IPS DF 19.7 (cell line): ENCODE measurements around the gene SLC6A17.

Experiments used
- DNase-seq: peaks from one replicate; pipeline ENCODE4 v3.0.0-alpha.2; 2013; ENCODE audit warnings: low read depth, low spot score

Gene SLC6A17

DNA sequence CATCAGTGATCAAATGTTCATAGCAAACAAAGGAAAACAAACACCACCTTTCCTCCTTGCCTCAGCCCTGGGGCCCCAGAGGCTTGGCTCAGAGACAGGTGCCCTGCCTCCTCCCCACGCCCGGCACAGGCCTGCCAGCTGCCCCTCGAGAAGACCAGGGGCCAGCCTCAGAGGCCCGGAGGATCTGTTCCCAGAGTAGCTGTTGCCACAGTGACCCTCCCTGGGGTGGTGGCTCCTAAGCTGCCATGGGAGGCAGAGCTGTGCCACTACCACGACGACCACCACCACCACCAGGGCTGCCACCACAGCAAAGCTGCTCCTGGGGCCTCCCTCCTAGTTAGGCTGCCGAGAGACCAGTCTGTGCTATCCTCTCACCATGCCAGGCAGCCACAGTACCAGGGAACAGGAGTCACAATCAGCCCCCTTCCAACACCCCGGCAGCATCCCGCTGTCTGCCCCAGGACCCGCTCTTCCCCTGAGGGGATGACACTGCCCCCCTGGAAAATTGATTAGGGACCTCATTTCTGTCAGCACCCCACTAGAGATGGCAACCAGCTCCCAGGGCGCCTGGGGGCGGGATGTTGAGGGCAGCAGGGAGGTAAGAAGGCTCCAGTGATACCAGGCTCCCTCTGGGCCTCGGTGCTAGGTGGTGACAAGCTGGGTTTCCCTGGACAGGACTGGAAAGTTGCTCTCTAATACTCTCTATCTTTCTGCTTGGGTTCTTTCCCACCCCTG, 90.3 kb downstream of the SLC6A17 start:
- DNase-seq = no peak

DNA sequence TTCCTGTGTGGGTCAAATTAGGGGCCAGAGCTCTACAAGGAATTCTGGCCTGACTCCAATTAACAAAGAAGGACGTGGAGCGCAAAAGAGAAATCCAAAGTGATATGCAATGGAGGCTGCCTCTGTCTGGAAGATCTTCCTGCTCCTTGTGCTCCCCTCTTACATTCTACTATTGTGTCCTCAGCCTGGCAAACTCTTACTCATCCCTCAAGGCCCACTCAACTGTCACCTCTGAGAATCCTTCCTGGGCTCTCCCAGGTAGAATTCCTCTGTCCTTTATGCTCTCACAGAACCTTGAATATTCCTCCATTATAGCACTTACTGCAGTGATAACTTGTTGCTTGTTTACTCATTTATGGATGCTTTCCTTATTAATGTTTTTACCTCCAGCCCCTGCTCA, 91.2 kb downstream of the SLC6A17 start:
- DNase-seq = no peak

DNA sequence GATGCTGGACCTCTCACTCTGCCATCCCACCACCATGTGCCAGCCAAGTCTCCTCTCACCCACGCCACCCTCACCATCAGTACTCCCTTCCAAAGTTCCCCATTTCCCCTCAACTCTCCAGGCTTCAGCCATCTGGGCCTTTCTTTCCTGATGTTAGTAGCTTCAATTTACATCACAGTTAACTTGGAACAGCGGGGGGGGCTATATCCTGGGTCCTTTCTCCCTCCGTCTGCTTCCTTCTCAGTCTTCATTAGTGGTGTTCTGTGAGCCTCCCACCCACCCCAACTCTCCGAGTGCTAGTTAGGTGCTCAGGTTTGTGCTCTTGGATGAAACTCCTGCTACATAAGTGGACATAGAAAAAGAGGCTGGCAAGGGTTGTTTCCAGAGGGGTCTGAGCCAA, 91.8 kb downstream of the SLC6A17 start:
- DNase-seq = no peak

DNA sequence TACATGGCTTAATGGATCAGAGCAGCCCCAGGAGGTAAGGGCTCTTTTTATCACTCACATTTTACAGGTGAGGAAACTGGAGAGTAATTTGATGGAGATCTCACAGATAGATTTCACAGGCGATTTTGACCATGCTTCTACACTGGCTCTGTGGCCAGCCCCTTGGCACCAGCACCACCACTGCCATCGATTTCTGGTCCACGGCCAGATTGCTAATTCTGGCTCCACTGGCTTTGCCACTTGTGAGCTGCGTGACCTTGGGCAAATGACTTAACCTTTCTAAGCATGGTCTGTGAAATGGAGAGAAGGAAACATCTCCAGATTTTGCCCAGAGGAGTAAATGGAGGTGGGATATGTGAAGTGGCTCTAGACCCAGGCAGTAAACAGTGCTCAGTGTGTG, 92.4 kb downstream of the SLC6A17 start:
- DNase-seq = no peak

DNA sequence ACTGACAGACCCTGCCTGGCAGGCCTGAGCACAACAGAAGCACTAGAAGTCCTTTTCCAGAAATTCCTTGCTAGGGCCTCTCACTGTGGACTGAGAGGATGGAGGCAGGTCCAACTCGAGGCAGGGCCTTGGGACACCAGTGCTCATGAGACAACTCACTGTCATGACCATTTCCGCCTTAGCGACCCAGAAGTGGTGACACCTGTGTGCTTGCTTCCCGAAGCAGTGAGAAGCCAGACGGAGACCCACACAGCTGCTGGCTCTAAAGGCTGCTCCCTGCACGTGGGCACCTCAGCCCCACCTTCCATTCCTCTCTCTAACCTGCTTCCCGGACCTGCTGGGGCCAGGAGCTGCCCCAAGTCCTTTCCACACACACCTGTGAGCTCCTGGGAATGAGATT, 92.9 kb downstream of the SLC6A17 start:
- DNase-seq = no peak

DNA sequence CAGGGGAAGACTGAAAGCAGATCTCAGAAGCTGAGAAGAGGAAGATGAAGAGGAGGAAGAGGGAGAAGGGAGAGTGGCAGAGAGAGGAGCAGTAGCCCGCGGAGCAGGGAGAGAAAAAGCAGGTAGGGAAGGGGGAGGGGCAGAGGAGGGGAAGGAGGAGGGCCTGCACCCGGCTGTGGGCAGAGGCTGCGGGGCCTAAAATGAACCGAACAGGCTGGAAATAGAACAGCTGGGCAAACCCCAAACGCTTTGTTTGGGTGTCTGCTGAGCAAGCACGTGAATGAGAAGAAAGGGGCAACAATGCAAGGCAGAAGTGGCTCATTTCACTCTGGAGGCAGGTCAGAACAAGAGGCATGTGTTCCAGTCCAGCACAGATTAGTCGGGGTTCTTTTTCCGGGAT, 93.3 kb downstream of the SLC6A17 start:
- no peak for DNase-seq

DNA sequence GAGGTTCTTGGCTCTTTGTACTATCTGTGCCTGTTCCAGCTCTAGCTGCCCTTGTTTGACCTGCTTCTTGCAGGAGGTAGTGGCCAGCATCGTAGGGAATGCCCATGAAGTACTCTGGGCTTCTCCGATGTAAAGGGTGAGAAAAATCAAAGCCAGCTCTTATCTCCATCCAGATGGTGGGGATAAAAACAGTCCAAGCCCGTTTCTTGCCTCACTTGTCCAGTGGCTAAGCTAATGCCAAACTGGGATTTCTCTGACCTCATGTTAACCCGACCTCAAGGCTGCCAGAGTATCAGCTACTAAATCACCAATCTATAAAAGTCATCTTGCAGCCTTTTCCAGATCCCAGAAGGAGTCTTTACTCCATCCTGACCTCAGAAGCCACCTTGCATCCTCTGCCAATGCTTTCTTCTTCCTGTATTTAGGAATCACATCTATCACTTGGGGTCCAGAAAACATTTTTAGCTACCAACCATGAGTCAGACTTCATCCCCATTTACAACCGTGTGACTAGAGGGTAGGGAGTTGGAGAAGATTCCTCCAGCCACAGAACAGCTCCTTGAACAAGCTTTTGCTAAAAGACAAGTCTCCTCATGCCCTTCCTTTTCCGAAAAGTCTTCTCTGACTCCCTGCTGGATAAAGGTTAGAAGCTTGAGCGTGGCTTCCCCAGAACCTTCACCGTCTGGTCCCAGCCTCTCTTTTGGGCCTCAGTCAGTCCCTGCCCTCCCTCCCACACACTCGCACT, 95.8 kb downstream of the SLC6A17 start:
- no peak for DNase-seq

DNA sequence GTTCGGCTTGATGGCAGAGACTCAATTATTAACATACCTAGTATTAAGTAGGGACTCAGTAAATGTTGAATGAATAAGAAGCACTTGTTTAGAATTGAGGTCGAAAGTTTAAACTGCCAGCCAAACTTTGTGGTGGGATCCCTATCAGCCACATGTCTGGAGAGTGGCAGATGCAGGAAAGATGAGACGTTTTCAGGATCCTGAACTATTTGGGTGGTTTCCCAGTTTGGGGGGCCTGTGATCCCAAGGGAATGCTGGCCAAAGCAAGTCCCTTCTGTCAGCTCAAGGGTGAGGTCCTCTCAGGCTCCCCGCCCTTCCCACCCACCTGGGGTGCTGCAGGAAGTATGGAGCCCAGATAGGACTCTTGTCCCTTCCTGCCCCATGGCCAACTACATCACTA, 98.5 kb downstream of the SLC6A17 start:
- no peak for DNase-seq

DNA sequence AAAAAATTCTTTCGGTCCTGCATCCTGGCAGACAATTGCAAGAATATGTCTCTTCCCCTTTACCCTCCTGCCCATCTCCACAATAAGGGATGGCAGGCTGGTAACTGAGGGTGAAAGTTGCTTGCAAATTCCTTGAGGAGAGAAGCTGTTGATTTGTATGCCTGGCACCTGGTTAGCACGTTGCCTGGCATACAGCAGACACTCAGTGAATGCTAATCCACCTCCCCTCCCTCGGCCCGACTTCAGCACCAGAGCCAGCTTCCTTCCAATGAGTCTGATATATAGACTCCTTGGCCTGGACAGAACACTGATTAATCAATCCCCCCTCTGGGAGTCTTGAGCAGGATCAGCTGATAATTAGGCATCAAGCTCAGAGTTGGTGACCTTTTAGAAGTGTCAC, 99.0 kb downstream of the SLC6A17 start:
- no peak for DNase-seq

DNA sequence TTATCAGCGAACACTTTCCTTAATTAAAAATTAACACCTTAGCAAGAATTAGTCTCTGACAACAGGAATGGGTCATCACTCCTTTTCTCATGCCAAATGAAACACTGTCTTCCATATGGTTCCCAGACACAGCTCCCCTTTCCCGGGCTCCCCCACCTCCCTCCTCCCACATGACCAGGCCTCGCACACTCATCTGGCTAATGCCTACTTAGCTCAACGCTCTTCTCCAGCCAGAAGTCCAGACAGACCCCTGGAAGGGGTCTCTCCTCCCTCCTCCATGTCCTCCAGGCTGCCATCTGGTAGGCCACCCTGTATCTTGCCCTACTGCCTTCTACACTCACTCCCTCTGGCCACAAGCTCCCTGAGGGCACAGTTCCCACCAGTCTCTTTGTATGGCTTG, 99.7 kb downstream of the SLC6A17 start:
- DNase-seq = no peak

DNA sequence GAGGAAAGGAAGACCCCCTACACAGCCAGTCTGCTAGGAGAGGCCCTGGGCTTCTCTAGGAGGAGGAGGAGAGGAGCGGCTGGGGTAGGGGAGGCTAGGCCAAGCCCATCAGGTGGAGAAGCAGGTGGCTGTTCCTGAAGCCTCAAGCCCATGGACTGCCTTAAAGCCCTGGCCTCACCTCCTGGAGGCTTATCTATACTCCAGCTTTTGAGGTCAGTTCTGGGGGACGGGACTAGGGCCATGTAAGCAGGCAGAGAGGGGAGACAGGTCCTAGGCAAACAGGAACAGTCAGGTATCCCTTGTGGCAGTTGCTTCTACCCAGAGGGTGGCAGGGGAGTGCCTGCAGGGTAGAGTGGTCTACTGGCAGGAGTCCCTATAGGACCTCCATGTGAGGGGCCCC, 100.5 kb downstream of the SLC6A17 start:
- no peak for DNase-seq
